CD4-positive, alpha-beta T cell treated with Interleukin-2 at 100 ng/mL for 4 hours (primary cell): Measurements from ENCODE around the gene FBLN2.
"Not testable (repeated sequence)": the region's sequence is repeated elsewhere in the genome, so short reads cannot be mapped to it uniquely, and the experiment has no call there.

ENCODE experiments used
- DNase-seq: peaks from one replicate; pipeline ENCODE4 v3.0.0-alpha.2; 2020; ENCODE audit warnings: low spot score

FBLN2 gene

GRCh38 chr3:13513913-13514517 lies 34.9 kb upstream of the FBLN2 start:
- no peak for DNase-seq

GRCh38 chr3:13514639-13515435 lies 34.1 kb upstream of the FBLN2 start:
- DNase-seq, result no peak

GRCh38 chr3:13515786-13516759 lies 32.9 kb upstream of the FBLN2 start:
- no peak for DNase-seq

- no peak for DNase-seq
Measured at GRCh38 chr3:13516760-13517135, 32.2 kb upstream of the FBLN2 start.

GRCh38 chr3:13517253-13517977 lies 31.5 kb upstream of the FBLN2 start:
- DNase-seq, result no peak

GRCh38 chr3:13518516-13518953 lies 30.4 kb upstream of the FBLN2 start:
- no peak for DNase-seq

- DNase-seq, result no peak
Measured at GRCh38 chr3:13519006-13519791, 29.7 kb upstream of the FBLN2 start.

GRCh38 chr3:13520326-13520880 lies 28.5 kb upstream of the FBLN2 start:
- no peak for DNase-seq

GRCh38 chr3:13521309-13521708 lies 27.6 kb upstream of the FBLN2 start:
- no peak for DNase-seq

GRCh38 chr3:13521749-13522148 lies 27.2 kb upstream of the FBLN2 start:
- not testable (repeated sequence) for DNase-seq

GRCh38 chr3:13522236-13522635 lies 26.7 kb upstream of the FBLN2 start:
- DNase-seq, result no peak

- DNase-seq, result no peak
Measured at GRCh38 chr3:13524979-13525669, 23.8 kb upstream of the FBLN2 start.

- no peak for DNase-seq
Measured at GRCh38 chr3:13525827-13526625, 22.9 kb upstream of the FBLN2 start.

GRCh38 chr3:13526626-13526949 lies 22.3 kb upstream of the FBLN2 start:
- DNase-seq, result no peak

GRCh38 chr3:13528217-13528867 lies 20.6 kb upstream of the FBLN2 start:
- no peak for DNase-seq

- no peak for DNase-seq
Measured at GRCh38 chr3:13529196-13530112, 19.5 kb upstream of the FBLN2 start.

GRCh38 chr3:13530241-13531009 lies 18.5 kb upstream of the FBLN2 start:
- no peak for DNase-seq
